ENCODE results near the gene FCRL2. TPM values are rescaled to one million over a fixed set of nuclear protein-coding genes. Genes with fewer than 3 reads are reported as not detected.
A peak's percentile ranks its signal among the peaks of the same experiment; 100 is the strongest.

The FCRL2 gene
- total RNA-seq, 6 experiments from 2014 or later, result 0.06 to 0.12 (median 0.08) TPM; not detected in 2

- Histone ChIP-seq H3K36me3 (no peaks in the 10 kb centered on the region), H3K9me3 (no peaks in the 10 kb centered on the region), H3K27ac (no peak overlapping the region), H3K4me1 (no peaks in the 10 kb centered on the region), H3K27me3 (no peaks in the 10 kb centered on the region), H3K4me3 (no peak overlapping the region)
- ATAC-seq (no peak), DNase-seq (no peak)
- no peak for TF ChIP-seq CTCF (IDR thresholded peaks at IDR 0.05)
- no peak for TF ChIP-seq POLR2A (IDR thresholded peaks at IDR 0.05)
- intact Hi-C loops (cut with DNase I), result no loop called here
- WGBS (ENCODE audit: insufficient coverage, low coverage, low lambda C conversion rate, missing lambda C conversion rate), result 64% methylated on average over 4 of the region's 4 CpGs
Measured at GRCh38 chr1:157775101-157775870, 1.6 kb downstream of the FCRL2 start.

GRCh38 chr1:157774412-157774811 is 2.5 kb downstream of the FCRL2 start:
- no peak for TF ChIP-seq POLR2A (IDR thresholded peaks at IDR 0.05)
- TF ChIP-seq CTCF (IDR thresholded peaks at IDR 0.05), result no peak
- 34% methylated on average over 2 of the region's 2 CpGs for WGBS (ENCODE audit: insufficient coverage, low coverage, low lambda C conversion rate, missing lambda C conversion rate)
- ATAC-seq (no peak), DNase-seq (no peak)
- Histone ChIP-seq H3K36me3 (no peaks in the 10 kb centered on the region), H3K4me3 (no peak overlapping the region), H3K9me3 (no peaks in the 10 kb centered on the region), H3K27ac (no peak overlapping the region), H3K4me1 (no peaks in the 10 kb centered on the region), H3K27me3 (no peaks in the 10 kb centered on the region)
- intact Hi-C loops (cut with DNase I), result no loop called here

GRCh38 chr1:157773493-157774350 is 3.2 kb downstream of the FCRL2 start:
- H3K36me3 ChIP-seq, result no peaks in the 10 kb centered on the region
- H3K27ac ChIP-seq, result no peak overlapping the region
- intact Hi-C loops (cut with DNase I), result no loop called here
- H3K4me1 ChIP-seq, result no peaks in the 10 kb centered on the region
- TF ChIP-seq CTCF (IDR thresholded peaks at IDR 0.05) (peak in 3 of 4 donors; percentile 6 to 13 (median 9)), POLR2A (IDR thresholded peaks at IDR 0.05) (no peak)
- H3K4me3 ChIP-seq, result no peak overlapping the region
- DNase-seq (no peak), ATAC-seq (peak in 1 of 4 donors; percentile 27)
- H3K9me3 ChIP-seq, result no peaks in the 10 kb centered on the region
- WGBS (ENCODE audit: insufficient coverage, low coverage, low lambda C conversion rate, missing lambda C conversion rate), result 0% methylated on average over 1 of the region's 1 CpG
- H3K27me3 ChIP-seq, result no peaks in the 10 kb centered on the region

- no peak for DNase-seq
- ATAC-seq, result no peak
- H3K27me3 ChIP-seq, result no peaks in the 10 kb centered on the region
- intact Hi-C loops (cut with DNase I), result no loop called here
- H3K36me3 ChIP-seq, result no peaks in the 10 kb centered on the region
- WGBS (ENCODE audit: insufficient coverage, low coverage, low lambda C conversion rate, missing lambda C conversion rate), result 40% methylated on average over 7 of the region's 8 CpGs
- no peaks in the 10 kb centered on the region for H3K9me3 ChIP-seq
- no peaks in the 10 kb centered on the region for H3K4me1 ChIP-seq
- no peak overlapping the region for H3K4me3 ChIP-seq
- no peak overlapping the region for H3K27ac ChIP-seq
- TF ChIP-seq POLR2A (IDR thresholded peaks at IDR 0.05), result no peak
Measured at GRCh38 chr1:157771661-157772425, 5.1 kb downstream of the FCRL2 start.
